Measurements from ENCODE around the gene ATP2B2. TPM values are rescaled to one million over a fixed set of nuclear protein-coding genes. Genes with fewer than 3 reads are reported as not detected.

The ATP2B2 gene
- total RNA-seq, 1 donor from 2014 or later: 0.13 TPM

DNA sequence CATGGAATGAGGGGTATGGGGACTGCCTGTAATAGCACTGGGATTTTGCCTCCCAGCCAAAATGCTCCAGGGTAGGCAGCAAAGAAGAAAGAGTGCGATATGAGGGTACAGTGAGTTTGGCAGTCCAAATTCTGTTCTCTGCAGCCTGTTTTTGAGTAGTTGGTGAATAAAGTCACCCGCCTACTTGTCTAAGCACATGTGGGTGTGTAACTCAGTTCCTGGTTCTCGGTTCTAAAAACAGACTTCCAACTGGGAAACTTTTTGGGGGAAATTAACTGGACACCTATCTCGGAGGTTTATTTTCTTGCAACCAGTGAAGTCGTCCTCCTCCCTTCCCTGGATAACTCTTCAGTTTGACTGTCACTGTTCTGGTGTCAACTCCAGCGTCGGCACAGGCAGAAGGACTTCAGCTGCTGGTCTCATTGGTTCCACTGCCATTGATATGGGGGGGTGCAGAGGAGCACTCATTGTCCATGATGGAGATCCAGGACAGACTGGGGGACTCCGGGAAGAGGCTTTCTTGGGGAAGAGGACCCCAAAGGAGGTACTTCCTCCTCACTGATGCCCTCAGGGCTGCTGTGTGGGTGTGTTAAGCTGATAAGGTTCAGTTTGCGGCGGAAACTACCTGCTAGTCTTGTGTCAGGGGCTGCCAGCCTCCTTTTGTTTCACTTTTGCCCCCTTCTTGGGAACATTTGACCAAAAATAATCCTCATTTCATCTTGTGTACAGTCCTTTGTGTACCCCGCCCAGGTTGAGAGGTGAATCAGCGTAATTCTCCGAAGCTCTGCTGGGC lies 225.8 kb downstream of the ATP2B2 start:
- TF ChIP-seq, protein P1, sequence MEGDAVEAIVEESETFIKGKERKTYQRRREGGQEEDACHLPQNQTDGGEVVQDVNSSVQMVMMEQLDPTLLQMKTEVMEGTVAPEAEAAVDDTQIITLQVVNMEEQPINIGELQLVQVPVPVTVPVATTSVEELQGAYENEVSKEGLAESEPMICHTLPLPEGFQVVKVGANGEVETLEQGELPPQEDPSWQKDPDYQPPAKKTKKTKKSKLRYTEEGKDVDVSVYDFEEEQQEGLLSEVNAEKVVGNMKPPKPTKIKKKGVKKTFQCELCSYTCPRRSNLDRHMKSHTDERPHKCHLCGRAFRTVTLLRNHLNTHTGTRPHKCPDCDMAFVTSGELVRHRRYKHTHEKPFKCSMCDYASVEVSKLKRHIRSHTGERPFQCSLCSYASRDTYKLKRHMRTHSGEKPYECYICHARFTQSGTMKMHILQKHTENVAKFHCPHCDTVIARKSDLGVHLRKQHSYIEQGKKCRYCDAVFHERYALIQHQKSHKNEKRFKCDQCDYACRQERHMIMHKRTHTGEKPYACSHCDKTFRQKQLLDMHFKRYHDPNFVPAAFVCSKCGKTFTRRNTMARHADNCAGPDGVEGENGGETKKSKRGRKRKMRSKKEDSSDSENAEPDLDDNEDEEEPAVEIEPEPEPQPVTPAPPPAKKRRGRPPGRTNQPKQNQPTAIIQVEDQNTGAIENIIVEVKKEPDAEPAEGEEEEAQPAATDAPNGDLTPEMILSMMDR (IDR thresholded peaks at IDR 0.05): no peak
- no peak for DNase-seq (ENCODE audit: extremely low spot score, unreplicated experiment)
- peaks cover 19% of the 10 kb centered on the region for H3K36me3 Mint-ChIP-seq (ENCODE audit: unreplicated experiment)
- no peak overlapping the region for H3K4me3 Mint-ChIP-seq (ENCODE audit: unreplicated experiment)
- peaks cover 7% of the 10 kb centered on the region for H3K4me1 Mint-ChIP-seq (ENCODE audit: unreplicated experiment)
- no peak overlapping the region for H3K27ac Mint-ChIP-seq (ENCODE audit: unreplicated experiment)
- H3K27me3 Mint-ChIP-seq (ENCODE audit: unreplicated experiment): no peaks in the 10 kb centered on the region
- no peaks in the 10 kb centered on the region for H3K9me3 Mint-ChIP-seq (ENCODE audit: unreplicated experiment)

DNA sequence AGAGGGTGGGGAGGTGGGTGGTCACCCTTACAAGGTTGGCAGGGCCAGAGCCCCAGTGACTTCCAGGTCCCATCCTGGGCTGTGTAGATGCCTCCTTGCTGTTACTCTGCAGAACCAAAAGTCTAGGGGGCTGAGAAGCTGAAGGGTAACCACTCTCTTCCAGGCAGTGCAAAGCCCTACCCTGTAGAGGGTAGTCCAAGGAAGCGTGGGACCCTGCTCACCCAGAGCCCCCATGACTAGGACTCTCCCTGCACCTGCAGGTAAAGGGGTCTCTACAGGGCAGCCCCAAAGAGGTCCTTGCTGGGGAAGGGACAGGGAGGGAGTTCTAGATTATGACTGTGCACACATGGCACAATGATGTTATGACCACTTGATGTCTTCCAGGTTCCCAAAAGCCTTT lies 226.9 kb downstream of the ATP2B2 start:
- H3K9me3 Mint-ChIP-seq (ENCODE audit: unreplicated experiment): no peaks in the 10 kb centered on the region

DNA sequence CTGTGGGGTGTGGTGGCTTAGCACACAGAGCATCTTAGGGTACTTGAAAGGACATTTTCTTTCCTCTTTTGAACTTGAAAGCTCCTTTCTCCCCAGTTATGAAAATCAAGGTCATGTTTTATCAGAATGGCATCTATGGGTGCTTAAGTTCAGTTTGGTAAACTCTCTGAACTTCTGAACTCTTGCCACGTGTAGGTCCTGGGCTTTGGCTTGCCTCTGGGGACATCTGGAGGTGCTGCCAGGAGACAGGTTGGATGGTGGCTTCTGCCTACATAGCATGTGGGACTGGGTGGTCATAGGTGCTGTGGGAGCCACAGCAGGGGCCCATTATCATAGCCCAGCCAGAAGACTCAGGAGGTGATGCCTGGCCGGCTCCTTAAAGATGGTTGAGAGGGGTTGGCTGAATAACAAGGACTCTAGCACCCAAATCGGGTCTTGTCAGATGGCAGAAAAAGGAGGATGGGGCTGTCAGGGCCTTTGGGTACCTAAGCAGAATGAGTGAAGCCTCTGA lies 228.2 kb downstream of the ATP2B2 start:
- H3K27me3 Mint-ChIP-seq (ENCODE audit: unreplicated experiment): no peaks in the 10 kb centered on the region
- H3K4me3 Mint-ChIP-seq (ENCODE audit: unreplicated experiment): no peak overlapping the region
- peaks cover 27% of the 10 kb centered on the region for H3K36me3 Mint-ChIP-seq (ENCODE audit: unreplicated experiment)
- no peak for DNase-seq (ENCODE audit: extremely low spot score, unreplicated experiment)
- no peaks in the 10 kb centered on the region for H3K9me3 Mint-ChIP-seq (ENCODE audit: unreplicated experiment)
- H3K27ac Mint-ChIP-seq (ENCODE audit: unreplicated experiment): no peak overlapping the region
- TF ChIP-seq, protein P1 (IDR thresholded peaks at IDR 0.05): no peak
- H3K4me1 Mint-ChIP-seq (ENCODE audit: unreplicated experiment): peaks cover 17% of the 10 kb centered on the region

More for the DNA sequence above, 226.9 kb downstream of the ATP2B2 start:
- no peak for DNase-seq (ENCODE audit: extremely low spot score, unreplicated experiment)
- Mint-ChIP-seq H3K27ac (ENCODE audit: unreplicated experiment) (no peak overlapping the region), H3K27me3 (ENCODE audit: unreplicated experiment) (no peaks in the 10 kb centered on the region), H3K4me1 (ENCODE audit: unreplicated experiment) (peaks cover 16% of the 10 kb centered on the region), H3K36me3 (ENCODE audit: unreplicated experiment) (peaks cover 20% of the 10 kb centered on the region), H3K4me3 (ENCODE audit: unreplicated experiment) (no peak overlapping the region)
- TF ChIP-seq, protein P1 (IDR thresholded peaks at IDR 0.05): no peak

DNA sequence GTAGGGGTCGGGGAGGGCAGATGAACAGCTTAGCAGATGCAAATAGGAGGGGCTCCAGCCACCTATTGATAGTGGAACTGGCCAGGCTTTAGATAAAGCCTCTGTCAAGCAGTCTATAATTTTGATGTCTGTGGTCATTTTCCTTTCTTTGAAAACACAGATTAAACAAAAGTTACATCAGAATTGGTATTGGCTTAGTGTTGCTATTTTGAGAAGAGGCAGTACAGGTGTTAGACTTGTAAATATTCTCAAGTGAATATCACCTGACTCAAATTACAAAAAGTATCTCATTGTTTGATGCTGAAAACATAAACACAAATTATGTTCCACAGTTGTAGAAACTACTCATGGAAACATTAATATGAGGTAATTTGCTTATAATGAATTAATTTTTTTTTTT lies 230.8 kb downstream of the ATP2B2 start:
- H3K36me3 Mint-ChIP-seq (ENCODE audit: unreplicated experiment): peaks cover 22% of the 10 kb centered on the region
- no peaks in the 10 kb centered on the region for H3K9me3 Mint-ChIP-seq (ENCODE audit: unreplicated experiment)
- no peak overlapping the region for H3K27ac Mint-ChIP-seq (ENCODE audit: unreplicated experiment)
- DNase-seq (ENCODE audit: extremely low spot score, unreplicated experiment): no peak
- H3K27me3 Mint-ChIP-seq (ENCODE audit: unreplicated experiment): no peaks in the 10 kb centered on the region
- H3K4me3 Mint-ChIP-seq (ENCODE audit: unreplicated experiment): no peak overlapping the region
- TF ChIP-seq, protein P1 (IDR thresholded peaks at IDR 0.05): no peak
- peaks cover 14% of the 10 kb centered on the region for H3K4me1 Mint-ChIP-seq (ENCODE audit: unreplicated experiment)

Small RNA genes lying within 50 kb of the gene (microRNA-seq; reads per million reads assigned to microRNA genes)
- gene MIR378B (ENCODE audit: unreplicated experiment) (not detected), gene MIR885 (ENCODE audit: unreplicated experiment) (not detected)

Other genes with a start within 250 kb of the ATP2B2 start
- 0.59 and 0.91 TPM in 2 replicates for gene GHRL, start 212.6 kb downstream of the ATP2B2 start, total RNA-seq
- 157 and 161 TPM in 2 replicates for gene SEC13, start 184.5 kb downstream of the ATP2B2 start, total RNA-seq